Measurements from ENCODE around the gene MCRS1.
A peak's percentile ranks its signal among the peaks of the same experiment; 100 is the strongest.

- TF ChIP-seq EZH2 (IDR thresholded peaks at IDR 0.05; ENCODE audit: low read length, unreplicated experiment) (no peak), CTCF (conservative IDR thresholded peaks at IDR 0.05; ENCODE audit: low read depth, low read length) (peak; percentile 43), EZH2phosphoT487 (IDR thresholded peaks at IDR 0.05; ENCODE audit: borderline replicate concordance, low read length) (no peak)
These were observed 41.9 kb upstream of the MCRS1 start for GRCh38 chr12:49609875-49610154.

Data from PC-3 (cell line).